Testis (tissue), 3 donors: ENCODE data around the gene KLHDC4. TPM values are rescaled to one million over a fixed set of nuclear protein-coding genes. Genes with fewer than 3 reads are reported as not detected.

Experiments used
- DNase-seq: peaks from one replicate; pipeline ENCODE4 v3.0.0-alpha.2; 2019
- H3K27ac ChIP-seq, 2 donors: fragments of 200-600 bp; sonication (generic); one replicate each; pipeline ENCODE4 v1.5.1; 2019
- H3K27me3 ChIP-seq: fragments of 200-600 bp; sonication (generic); one replicate; pipeline ENCODE4 v1.5.1; 2019
- H3K36me3 ChIP-seq: fragments of 200-600 bp; sonication (generic); one replicate; pipeline ENCODE4 v1.5.1; 2017; ENCODE audit warnings: low read depth; ENCODE audit errors: missing control alignments
- H3K4me1 ChIP-seq: fragments of 200-600 bp; sonication (generic); one replicate; pipeline ENCODE4 v1.5.1; 2019
- H3K4me3 ChIP-seq, 2 donors: fragments of 200-600 bp; sonication (generic); one replicate each; pipeline ENCODE4 v1.5.1; 2017 to 2019
- H3K9me3 ChIP-seq: fragments of 200-600 bp; sonication (generic); one replicate; pipeline ENCODE4 v1.5.1; 2017
- POLR2A ChIP-seq: fragments of 450-650 bp; IDR thresholded peaks from one replicate; pipeline ENCODE4 v1.6.1; 2017; ENCODE audit warnings: antibody characterized with exemption, mild to moderate bottlenecking, moderate library complexity
- WGBS, 2 donors: methylation state at CpG; one replicate each; pipeline ENCODE4 v1.1.5; 2018; 5-methylcytosine and 5-hydroxymethylcytosine counted together
- intact Hi-C: fragments of 100-400 bp; cut with DNase I; formaldehyde crosslinking; loops from one replicate; pipeline ENCODE4 v1.15.1; 2023; ENCODE audit warnings: low total_unique reads
- polyA plus RNA-seq: library from polyadenylated mRNA; stranded (reverse); fragments of 350-450 nt; fragmentation: Illumina TruSeq; extraction: RNeasy Lipid Tissue Mini Kit (QIAGEN cat#74804); gene quantifications from one replicate; pipeline ENCODE4 v1.2.3, GENCODE V29; 2014; ENCODE audit warnings: low read depth, low replicate concordance; ENCODE audit not compliant: insufficient read depth
- total RNA-seq, 2 donors: library from RNA; depleted of rRNA; stranded (reverse); fragments of >200 nt; gene quantifications; one replicate each; pipeline ENCODE4 v1.2.3, GENCODE V29; 2016
- TF ChIP-seq, protein P1 (sequence below), 3 experiments: fragments of 450-650 bp in 2 of 3; fragments of 200-600 bp in 1 of 3; sonication (generic) in 1 of 3; IDR thresholded peaks; one replicate each; pipeline ENCODE4 v1.5.1; 2016 to 2019; ENCODE audit warnings: antibody characterized with exemption in 3 of 3, mild to moderate bottlenecking in 2 of 3, moderate library complexity in 1 of 3

Gene KLHDC4
- total and polyA plus RNA-seq, 3 donors from 2014 or later: 60.6 to 130 (median 79.2) TPM

- 88 to 97% methylated on average over 3 to 6 of the region's 6 CpGs for WGBS, 2 donors
- intact Hi-C loops: no loop called here
- H3K36me3 ChIP-seq: no peaks in the 10 kb centered on the region
Measured at GRCh38 chr16:87808108-87808507, 42.3 kb upstream of the KLHDC4 start.

GRCh38 chr16:87806641-87807546 lies 41.1 kb upstream of the KLHDC4 start:
- TF ChIP-seq, protein P1, sequence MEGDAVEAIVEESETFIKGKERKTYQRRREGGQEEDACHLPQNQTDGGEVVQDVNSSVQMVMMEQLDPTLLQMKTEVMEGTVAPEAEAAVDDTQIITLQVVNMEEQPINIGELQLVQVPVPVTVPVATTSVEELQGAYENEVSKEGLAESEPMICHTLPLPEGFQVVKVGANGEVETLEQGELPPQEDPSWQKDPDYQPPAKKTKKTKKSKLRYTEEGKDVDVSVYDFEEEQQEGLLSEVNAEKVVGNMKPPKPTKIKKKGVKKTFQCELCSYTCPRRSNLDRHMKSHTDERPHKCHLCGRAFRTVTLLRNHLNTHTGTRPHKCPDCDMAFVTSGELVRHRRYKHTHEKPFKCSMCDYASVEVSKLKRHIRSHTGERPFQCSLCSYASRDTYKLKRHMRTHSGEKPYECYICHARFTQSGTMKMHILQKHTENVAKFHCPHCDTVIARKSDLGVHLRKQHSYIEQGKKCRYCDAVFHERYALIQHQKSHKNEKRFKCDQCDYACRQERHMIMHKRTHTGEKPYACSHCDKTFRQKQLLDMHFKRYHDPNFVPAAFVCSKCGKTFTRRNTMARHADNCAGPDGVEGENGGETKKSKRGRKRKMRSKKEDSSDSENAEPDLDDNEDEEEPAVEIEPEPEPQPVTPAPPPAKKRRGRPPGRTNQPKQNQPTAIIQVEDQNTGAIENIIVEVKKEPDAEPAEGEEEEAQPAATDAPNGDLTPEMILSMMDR (IDR thresholded peaks at IDR 0.05): no peak
- TF ChIP-seq POLR2A: no peak
- Histone ChIP-seq H3K4me1 (peaks cover 16% of the 10 kb centered on the region), H3K36me3 (no peaks in the 10 kb centered on the region), H3K27ac (no peak overlapping the region), H3K4me3 (peak overlapping the region in 1 of 2 donors; percentile 48), H3K9me3 (no peaks in the 10 kb centered on the region), H3K27me3 (no peaks in the 10 kb centered on the region)
- DNase-seq: peak; percentile 64
- intact Hi-C loops: no loop called here
- WGBS, 2 donors: 12 to 18% methylated on average over 10 to 25 of the region's 25 CpGs

More at GRCh38 chr16:87808108-87808507, 42.3 kb upstream of the KLHDC4 start:
- no peak for TF ChIP-seq POLR2A
- TF ChIP-seq, protein P1 (IDR thresholded peaks at IDR 0.05): no peak
- no peak for DNase-seq
- peaks cover 16% of the 10 kb centered on the region for H3K4me1 ChIP-seq
- no peak overlapping the region for H3K4me3 ChIP-seq
- H3K9me3 ChIP-seq: no peaks in the 10 kb centered on the region
- no peak overlapping the region for H3K27ac ChIP-seq
- H3K27me3 ChIP-seq: no peaks in the 10 kb centered on the region

- no peak overlapping the region for H3K27ac ChIP-seq
- H3K27me3 ChIP-seq: no peaks in the 10 kb centered on the region
- peak overlapping the region in 1 of 2 donors; percentile 48 for H3K4me3 ChIP-seq
- H3K36me3 ChIP-seq: no peaks in the 10 kb centered on the region
- TF ChIP-seq POLR2A: no peak
- TF ChIP-seq, protein P1 (IDR thresholded peaks at IDR 0.05): no peak
- intact Hi-C loops: no loop called here
- H3K4me1 ChIP-seq: peaks cover 16% of the 10 kb centered on the region
- no peaks in the 10 kb centered on the region for H3K9me3 ChIP-seq
- WGBS, 2 donors: 26% methylated on average over 16 of the region's 16 CpGs; no CpG with 5 or more reads in 1 of the 2 donors
- no peak for DNase-seq
Measured at GRCh38 chr16:87806261-87806640, 40.5 kb upstream of the KLHDC4 start.

GRCh38 chr16:87803385-87803784 lies 37.6 kb upstream of the KLHDC4 start:
- Histone ChIP-seq H3K4me3 (no peak overlapping the region), H3K36me3 (no peaks in the 10 kb centered on the region), H3K27me3 (no peaks in the 10 kb centered on the region), H3K9me3 (no peaks in the 10 kb centered on the region), H3K4me1 (peaks cover 16% of the 10 kb centered on the region), H3K27ac (no peak overlapping the region)
- no peak for TF ChIP-seq POLR2A
- TF ChIP-seq, protein P1 (IDR thresholded peaks at IDR 0.05): no peak
- intact Hi-C loops: no loop called here
- DNase-seq: no peak
- WGBS, 2 donors: 93% methylated on average over 5 of the region's 5 CpGs; no CpG with 5 or more reads in 1 of the 2 donors
